DMS153 (cell line): ENCODE data around the gene SCO2.
A peak's percentile ranks its signal among the peaks of the same experiment; 100 is the strongest.

ENCODE experiments used
- DNase-seq: peaks from one replicate; lab custom pipeline; 2025; lab: John Stamatoyannopoulos, UW

The SCO2 gene

GRCh38 chr22:50531962-50532674 lies 6.7 kb upstream of the SCO2 start:
- DNase-seq: peak; percentile 24

DNA sequence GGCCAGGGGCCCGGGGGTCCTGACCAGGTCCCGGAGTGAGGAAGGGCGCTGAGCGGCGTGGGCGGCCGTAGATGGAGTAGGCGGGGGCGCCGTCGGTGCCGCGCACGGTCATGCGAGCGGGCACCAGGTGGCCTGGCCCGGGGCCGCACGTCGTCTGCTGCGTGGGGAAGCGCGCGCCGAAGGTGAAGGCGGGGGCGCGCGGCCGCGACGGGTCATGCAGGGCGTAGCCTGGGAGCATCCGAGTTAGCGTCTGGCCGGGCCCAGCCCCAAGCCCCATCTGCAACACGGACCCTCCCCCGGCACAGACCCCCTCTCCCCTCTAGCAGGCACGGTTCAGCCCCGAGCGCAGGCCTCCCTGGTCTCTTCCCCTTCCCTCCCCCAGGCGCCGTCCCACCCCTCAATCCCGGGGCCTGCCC lies 6.2 kb upstream of the SCO2 start:
- no peak for DNase-seq

DNA sequence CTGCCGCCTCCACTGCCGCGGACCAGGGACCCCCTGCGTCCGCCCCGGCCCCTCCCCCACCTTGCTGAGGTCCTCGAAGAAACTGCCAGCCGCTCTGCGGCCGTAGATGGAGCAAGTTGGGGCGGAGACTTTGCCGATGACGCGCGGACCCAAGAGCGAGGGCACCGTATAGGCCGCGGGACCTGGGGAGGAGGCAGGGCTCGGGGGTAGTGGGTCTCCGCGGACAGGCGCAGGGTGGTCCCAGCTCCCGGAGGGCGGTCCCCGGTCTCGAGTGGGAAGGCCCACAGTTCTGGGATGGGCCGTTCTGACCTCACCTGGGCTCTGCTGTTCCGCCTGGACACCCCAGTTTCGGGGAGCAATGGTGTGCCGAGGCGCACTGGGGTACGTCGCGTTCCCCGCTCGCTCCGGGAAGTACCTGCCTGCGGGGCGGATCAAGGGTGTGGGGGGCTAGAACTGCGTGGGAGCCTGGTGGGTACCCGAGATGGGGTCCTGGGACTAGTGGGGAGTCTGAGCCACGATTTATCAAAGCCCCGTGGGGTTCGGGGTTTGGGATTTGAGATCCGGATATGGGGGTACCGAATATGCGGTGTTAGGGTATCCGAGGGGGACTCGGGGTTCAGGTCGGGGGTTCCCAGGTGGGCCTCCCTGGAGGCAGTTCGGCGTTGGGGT lies 5.6 kb upstream of the SCO2 start:
- DNase-seq: peak; percentile 43

GRCh38 chr22:50530580-50530876 lies 5.1 kb upstream of the SCO2 start:
- DNase-seq: no peak

- DNase-seq: no peak
Observed at GRCh38 chr22:50529897-50530579, 4.6 kb upstream of the SCO2 start, which contains the start of gene TYMP. Gene TYMP, minus strand, starts transcription at chr22:50530012. Its CDS starts 303 bp downstream, at chr22:50529709.

- no peak for DNase-seq
Observed at GRCh38 chr22:50529416-50529896, 4.1 kb upstream of the SCO2 start.

GRCh38 chr22:50528682-50529415 lies 3.5 kb upstream of the SCO2 start:
- no peak for DNase-seq

DNA sequence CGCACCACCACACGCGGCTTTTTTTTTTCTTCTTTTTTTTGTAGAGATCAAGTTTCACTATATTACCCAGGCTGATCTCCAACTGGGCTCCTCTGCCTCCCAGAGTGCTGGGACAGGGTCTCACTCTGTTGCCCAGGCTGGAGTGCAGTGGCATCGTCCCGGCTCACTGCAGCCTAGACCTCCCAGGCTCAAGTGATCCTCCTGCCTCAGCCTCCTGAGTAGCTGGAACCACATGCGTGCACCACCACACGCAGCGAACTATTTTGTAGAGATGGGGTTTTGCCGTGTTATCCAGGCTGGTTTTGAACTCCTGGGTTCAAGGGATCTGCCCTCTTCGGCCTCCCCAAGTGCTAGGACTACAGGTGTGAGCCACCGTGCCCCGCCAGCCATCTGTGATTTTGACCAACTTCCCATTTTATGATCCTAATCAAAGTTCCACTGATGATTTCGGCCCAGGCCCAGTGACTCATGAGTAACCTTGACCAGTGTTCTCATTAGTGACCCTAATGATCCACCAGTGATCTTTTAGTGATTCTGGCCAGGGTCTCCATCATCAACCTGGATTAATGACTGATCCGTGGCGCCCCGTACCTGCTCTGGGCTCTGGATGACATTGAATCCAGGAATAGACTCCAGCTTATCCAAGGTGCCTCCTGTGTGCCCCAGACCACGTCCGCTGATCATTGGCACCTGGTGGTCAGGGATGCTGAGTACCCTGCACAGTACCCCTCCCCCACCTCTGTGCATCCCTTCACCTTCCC lies 2.7 kb upstream of the SCO2 start:
- DNase-seq: no peak

DNA sequence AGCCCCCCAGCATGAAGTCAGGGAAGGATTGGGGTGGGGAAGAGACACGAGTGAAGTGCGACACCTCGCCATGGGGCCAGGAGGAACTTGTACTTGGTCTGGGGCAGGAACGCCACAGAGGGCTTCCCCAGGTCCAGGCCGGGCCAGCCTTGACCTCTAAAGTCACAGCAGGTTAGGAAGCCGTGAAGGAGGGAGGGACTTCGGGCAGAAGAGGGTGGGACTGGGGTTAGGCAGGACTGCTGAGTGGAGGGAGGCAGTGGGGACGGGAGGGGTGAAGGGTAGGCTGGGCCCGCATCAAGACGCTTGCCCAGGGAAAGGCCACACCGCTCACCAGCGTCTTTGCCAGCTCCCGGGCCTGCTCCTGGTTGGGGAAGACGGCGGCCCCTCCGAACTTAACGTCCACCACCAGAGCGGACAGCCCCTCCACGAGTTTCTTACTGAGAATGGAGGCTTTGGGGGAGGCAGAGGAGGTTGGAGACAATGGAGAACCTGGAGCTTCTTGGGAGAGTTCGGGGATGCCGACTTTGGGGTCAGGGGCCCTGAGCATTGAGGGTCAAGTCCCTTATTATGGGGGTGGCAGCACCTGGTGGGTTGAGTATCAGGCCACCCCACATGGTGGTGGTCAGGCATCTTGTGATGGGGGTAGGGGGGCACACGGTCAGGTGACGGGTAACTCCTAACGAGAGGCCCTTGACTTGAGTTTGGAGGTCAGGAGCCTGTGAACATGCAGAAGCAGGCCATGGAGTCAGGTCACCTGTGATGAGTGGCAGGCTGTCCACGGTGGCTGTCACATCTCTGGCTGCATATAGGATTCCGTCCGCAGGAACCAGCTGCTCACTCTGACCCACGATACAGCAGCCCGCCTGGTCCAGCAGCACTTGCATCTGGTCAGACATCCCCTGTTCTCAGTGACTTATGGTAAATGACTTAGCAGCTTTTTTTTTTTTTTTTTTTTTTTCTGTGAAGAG lies 1.7 kb upstream of the SCO2 start:
- DNase-seq: no peak

GRCh38 chr22:50526108-50526833 lies 873 bp upstream of the SCO2 start:
- peak; percentile 55 for DNase-seq

DNA sequence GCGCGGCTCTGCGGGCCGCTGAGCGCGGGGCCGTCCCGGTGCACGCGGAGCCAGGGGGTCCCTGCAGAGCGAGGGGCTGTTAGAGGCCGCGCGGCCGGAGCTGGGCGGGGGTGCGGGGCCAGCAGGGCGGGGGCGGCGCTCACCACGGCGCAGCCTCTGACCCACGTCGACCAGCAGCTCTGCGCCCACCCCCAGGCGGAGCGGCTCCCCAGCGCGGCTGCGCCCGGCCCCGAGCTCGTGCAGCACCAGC lies 385 bp upstream of the SCO2 start:
- DNase-seq: no peak

GRCh38 chr22:50524676-50525103 lies 708 bp downstream of the SCO2 start:
- DNase-seq: no peak

GRCh38 chr22:50523806-50524675 lies 1.4 kb downstream of the SCO2 start:
- no peak for DNase-seq

- no peak for DNase-seq
Observed at GRCh38 chr22:50523458-50523805, 2.0 kb downstream of the SCO2 start.

DNA sequence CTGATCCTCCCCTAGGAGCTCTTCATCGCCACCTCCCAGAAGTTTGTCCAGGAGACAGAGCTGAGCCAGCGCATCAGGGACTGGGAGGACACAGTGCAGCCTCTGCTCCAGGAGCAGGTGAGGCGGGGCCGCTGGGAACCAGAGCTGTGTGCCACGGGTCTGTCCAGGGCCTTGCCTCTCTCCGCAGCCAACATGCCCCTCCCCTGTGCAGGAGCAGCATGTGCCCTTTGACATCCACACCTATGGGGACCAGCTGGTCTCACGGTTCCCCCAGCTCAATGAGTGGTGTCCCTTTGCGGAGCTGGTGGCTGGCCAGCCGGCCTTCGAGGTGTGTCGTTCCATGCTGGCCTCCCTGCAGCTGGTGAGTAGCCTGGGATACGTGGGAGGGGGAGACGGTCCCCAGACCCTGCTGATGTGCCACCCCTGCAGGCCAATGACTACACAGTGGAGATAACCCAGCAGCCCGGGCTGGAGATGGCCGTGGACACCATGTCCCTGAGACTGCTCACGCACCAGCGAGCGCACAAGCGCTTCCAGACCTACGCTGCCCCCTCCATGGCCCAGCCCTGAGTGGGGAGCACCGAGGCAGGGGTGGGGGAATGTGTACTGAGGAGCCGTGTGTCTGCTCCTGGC lies 2.5 kb downstream of the SCO2 start:
- DNase-seq: no peak

DNA sequence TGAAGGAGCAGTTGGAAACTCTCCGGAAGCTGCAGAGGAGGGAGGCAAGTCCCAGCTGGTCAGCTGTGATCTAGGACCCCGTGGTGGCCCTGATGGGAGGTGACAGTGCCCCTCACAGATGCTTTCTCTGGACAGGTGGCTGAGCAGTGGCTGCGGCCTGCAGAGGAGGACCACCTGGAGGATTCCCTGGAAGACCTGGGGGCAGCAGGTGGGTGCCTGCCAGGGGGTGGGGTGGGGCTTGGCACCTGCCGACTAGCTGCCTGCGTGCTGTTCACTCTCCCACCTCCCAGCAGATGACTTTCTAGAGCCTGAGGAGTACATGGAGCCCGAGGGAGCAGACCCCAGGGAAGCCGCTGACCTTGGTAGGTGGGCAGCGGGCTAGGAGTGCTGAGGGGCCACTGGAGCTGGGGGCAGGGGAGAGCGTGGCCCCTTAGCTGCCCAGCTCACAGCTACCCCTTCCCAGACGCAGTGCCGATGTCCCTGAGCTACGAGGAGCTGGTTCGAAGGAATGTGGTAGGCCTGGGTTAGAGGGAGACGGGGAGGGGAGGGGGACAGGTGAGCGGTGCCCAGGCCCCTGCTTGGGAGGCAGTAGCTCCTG lies 3.1 kb downstream of the SCO2 start:
- no peak for DNase-seq

DNA sequence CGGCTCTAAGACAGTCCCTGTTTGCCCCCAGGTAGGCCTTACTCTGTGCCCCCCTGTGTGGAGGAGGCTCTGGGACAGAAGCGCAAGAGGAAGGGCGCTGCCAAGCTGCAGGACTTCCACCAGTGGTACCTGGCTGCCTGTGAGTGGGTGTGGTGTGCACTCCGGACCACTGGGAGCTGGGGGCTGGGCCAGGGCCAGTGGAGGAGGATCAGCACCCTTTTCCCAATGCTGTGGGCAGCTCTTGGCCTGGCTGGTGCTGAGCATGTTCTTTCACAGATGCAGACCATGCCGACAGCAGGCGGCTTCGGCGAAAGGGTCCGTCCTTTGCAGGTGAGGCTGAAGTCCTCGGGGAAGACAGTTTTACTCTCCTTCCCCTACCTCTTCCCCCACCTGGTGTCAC lies 3.7 kb downstream of the SCO2 start:
- no peak for DNase-seq

- no peak for DNase-seq
Observed at GRCh38 chr22:50520826-50521453, 4.5 kb downstream of the SCO2 start.
